GM19239 (cell line): Measurements from ENCODE around the gene RALGDS.

Experiments
- DNase-seq: peaks from one replicate; pipeline ENCODE4 v3.0.0; 2011; ENCODE audit warnings: low spot score; ENCODE audit not compliant: insufficient read length
- FAIRE-seq: peaks from 2 replicates; lab custom pipeline; 2011; peaks lifted over from hg19 to GRCh38; lab: Jason Lieb, UNC

Gene RALGDS

DNA sequence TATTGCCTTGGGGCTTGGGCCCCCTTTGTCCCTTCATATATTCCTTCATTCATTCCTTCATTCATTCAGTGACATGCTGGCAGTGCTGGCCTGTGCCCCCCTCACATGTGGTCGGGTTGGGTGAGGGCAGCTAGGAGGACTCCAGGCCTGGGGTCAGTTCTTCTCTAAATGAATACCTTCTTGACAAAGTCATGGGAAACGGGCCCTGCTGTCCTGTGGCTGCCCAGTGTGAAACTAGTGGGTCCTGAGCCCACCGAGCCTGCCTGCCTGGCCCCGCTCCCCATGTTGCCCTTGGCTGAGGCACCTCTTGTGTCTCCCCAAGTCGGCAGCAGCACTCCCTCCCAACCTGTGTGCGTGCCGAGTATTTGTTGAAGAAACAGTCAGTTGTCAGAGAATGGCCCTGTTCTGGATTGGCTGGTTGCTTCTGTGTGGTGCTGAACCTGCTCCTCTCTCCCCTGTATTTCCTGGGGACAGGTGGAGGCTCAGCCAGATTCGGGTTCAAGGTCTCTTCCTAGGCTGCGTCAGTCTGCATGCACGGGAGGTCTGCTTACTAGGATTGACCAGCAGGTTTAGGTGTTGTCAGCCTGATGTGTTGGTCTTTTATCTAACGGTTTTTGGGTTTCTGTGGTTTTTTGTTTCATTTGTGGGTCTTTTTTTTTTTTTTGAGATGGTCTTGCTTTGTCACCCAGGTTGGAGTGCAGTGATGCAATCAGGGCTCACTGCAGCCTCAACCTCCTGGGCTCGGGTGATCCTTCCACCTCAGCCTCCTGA lies 62.3 kb downstream of the RALGDS start:
- FAIRE-seq: peak; percentile 90
- peak; percentile 48 for DNase-seq

- DNase-seq: no peak
- no peak for FAIRE-seq
Measured at GRCh38 chr9:133058071-133058470, 63.0 kb downstream of the RALGDS start.

DNA sequence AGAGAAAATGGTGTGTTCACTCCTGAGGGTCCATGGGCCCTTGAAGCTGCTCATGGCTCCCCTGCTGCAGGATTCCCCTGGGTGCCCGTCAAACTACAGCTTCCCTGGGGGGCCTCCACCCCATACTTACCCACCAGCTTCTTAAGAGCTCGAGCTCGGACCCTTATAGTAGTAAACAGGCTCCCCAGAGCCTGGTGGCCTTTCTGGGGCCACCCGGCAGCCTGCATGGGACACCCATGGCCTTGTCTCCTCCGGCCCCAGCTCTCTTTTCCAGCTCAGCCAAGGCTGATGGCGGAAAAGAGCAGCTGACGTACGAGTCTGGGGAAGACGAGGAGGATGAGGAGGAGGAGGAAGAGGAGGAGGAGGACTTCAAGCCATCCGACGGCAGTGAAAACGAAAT lies 63.5 kb downstream of the RALGDS start:
- FAIRE-seq (no peak), DNase-seq (no peak)

GRCh38 chr9:133057006-133057405 lies 64.0 kb downstream of the RALGDS start:
- no peak for FAIRE-seq
- DNase-seq: no peak

- no peak for FAIRE-seq
Measured at GRCh38 chr9:133056533-133056932, 64.5 kb downstream of the RALGDS start.

GRCh38 chr9:133055788-133056420 lies 65.1 kb downstream of the RALGDS start:
- no peak for DNase-seq
- FAIRE-seq: no peak

More at GRCh38 chr9:133056533-133056932, 64.5 kb downstream of the RALGDS start:
- no peak for DNase-seq

- FAIRE-seq: no peak
Measured at GRCh38 chr9:133054966-133055365, 66.1 kb downstream of the RALGDS start.

GRCh38 chr9:133054194-133054890 lies 66.7 kb downstream of the RALGDS start:
- FAIRE-seq: no peak
- DNase-seq: no peak

More at GRCh38 chr9:133054966-133055365, 66.1 kb downstream of the RALGDS start:
- no peak for DNase-seq

GRCh38 chr9:133051966-133052539 lies 69.0 kb downstream of the RALGDS start:
- FAIRE-seq (no peak), DNase-seq (no peak)

DNA sequence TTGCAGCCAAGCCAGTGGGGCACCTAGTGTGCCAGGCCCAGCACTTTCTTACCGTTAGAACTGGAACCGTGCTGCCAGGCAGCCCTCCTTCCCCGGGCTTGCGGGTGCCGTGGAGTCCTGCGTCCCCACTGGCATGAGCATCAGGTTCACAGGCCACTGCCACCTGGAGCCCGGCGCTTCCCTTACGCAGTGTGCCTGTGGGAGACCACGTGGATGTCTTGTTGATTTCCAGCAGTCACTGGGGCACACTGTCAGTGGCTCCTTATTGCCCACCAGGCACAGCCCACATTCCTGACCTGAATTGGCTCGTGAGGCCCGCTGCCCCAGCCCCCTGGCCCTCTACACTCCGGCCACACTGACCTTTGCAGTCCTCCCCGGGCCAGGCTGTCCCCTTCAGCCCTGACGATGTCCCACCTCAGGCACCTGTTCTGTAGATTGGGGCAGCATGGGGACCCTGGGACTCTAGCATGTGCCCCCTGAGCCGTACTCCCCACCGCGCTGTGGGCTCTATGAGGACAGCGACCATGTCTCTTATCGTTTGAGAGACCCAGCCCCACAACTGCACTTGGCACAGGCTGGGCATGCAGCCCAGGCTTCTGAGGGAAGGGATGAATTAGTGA lies 69.6 kb downstream of the RALGDS start:
- DNase-seq: no peak
- no peak for FAIRE-seq

- FAIRE-seq: no peak
- no peak for DNase-seq
Measured at GRCh38 chr9:133050781-133051180, 70.3 kb downstream of the RALGDS start.

DNA sequence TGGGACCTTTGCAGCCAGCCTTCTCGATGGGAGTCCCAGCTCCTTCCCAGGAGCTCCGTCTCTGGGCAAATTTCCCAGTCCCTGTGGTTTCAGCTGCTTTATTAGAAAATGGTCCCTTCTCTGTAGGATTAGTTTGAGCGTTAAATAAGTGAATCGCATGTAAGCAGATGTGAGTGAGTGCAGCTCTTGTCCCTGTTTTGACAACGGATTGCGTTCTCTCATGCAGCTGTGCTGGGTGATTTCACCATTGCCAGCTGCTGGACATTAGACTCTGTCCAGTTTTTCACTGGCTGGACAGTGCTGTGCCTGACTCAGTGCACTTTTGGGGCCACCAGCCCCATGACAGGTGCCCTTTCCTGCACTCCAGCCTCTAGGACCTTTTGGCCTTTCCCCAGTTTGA lies 70.9 kb downstream of the RALGDS start:
- DNase-seq (no peak), FAIRE-seq (no peak)

DNA sequence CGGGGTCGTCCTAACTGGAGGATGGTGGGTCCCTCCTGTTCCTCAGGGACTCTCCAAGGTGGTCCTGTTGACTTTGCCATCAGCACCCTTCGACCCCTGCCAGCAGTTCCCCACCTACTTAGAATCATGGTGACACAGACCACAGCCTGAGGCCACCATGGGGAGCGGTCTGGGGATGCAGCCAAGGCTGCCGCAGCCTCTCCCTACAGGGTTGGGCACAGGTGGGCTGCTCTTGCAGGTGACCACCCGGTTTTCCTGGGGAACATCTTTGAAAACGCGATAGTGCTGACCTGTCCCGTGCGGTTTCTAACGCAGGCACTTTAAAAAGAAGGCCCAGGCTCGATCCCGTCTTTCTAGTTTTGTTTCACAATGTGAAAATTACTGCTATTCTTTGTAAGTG lies 72.0 kb downstream of the RALGDS start:
- no peak for FAIRE-seq
- no peak for DNase-seq

DNA sequence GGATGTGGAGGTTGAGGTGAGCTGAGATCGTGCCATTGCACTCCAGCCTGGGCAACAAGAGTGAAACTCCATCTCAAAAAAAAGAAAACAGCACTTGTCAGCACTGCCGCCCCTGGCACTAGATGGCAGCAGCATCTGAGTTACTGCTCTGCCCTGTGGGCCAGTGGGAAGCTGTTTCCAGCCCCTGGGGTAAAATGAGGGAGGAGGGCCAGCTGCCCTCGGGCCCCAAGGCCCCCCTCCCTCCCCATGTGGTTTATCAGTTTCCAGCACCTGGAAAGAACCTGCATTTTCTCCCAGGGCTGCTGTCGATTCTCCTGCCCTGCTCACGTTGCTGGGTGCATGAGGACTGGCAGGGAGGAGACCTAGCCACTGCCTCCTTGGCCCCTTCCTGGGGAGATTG lies 72.4 kb downstream of the RALGDS start:
- FAIRE-seq: no peak
- no peak for DNase-seq
